Stimulated activated CD4-positive, alpha-beta T cell treated with anti-CD3 and anti-CD28 coated beads, Interleukin-2, amount 100 ng/mL, for 48 hours (primary cell): ENCODE data around the gene KLLN.
"Not testable (repeated sequence)": the region's sequence is repeated elsewhere in the genome, so short reads cannot be mapped to it uniquely, and the experiment has no call there.

Experiments
- DNase-seq, 2 donors: peaks; one replicate each; pipeline ENCODE4 v3.0.0-alpha.2; 2020

Gene KLLN, protein sequence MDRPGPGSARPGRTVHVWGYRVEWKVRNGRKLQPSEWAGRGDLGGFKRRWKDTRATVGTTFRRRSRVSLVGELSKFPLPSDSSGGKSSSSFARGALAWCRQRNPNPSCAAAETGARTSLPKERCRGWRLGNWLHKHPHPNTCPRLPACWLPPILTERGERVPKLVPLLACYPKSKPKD

GRCh38 chr10:87863053-87863943 is at the start of gene KLLN, which contains the start of gene PTEN:
Gene KLLN, minus strand, starts transcription at chr10:87863533. Its CDS starts 1,046 bp downstream, at chr10:87862487.
Gene PTEN, plus strand, starts transcription at chr10:87863625. Its CDS starts 845 bp downstream, at chr10:87864470.
- DNase-seq = peak; percentile 70 to 77

- DNase-seq = not testable (repeated sequence)
Measured at GRCh38 chr10:87903396-87903795, 40.1 kb upstream of the KLLN start.

DNA sequence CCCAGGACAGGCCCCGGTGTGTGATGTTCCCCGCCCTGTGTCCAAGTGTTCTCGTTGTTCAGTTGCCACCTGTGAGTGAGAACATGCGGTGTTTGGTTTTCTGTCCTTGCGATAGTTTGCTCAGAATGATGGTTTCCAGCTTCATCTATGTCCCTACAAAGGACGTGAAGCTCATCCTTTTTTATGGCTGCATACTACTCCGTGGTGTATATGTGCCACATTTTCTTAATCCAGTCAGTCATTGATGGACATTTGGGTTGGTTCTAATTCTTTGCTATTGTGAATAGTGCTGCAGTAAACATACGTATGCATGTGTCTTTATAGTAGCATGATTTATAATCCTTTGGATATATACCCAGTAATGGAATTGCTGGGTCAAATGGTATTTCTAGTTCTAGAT is 34.6 kb upstream of the KLLN start:
- not testable (repeated sequence) for DNase-seq

- DNase-seq = no peak
Measured at GRCh38 chr10:87896216-87896615, 32.9 kb upstream of the KLLN start.

DNA sequence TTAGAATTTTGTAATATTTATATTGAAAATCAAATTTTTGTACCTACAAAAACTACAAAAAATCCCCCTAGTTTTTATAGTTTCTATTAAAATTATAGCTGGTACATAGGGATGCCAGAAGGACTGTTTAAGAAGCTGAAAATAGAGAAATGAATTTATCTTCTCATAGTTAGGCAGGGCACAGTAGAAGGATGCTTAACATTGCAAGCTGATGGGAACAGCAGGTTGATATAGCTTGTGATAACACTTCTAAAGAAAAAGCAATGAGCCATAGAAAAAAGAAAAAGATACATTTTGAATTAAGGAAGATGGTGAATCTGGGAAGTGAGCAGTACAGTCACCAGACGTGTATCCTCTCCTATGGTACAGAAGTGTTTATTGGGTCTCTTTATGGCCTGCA is 32.1 kb upstream of the KLLN start:
- no peak for DNase-seq

- no peak for DNase-seq
Measured at GRCh38 chr10:87887548-87888289, 24.4 kb upstream of the KLLN start.

- no peak for DNase-seq
Measured at GRCh38 chr10:87887146-87887545, 23.8 kb upstream of the KLLN start.

DNA sequence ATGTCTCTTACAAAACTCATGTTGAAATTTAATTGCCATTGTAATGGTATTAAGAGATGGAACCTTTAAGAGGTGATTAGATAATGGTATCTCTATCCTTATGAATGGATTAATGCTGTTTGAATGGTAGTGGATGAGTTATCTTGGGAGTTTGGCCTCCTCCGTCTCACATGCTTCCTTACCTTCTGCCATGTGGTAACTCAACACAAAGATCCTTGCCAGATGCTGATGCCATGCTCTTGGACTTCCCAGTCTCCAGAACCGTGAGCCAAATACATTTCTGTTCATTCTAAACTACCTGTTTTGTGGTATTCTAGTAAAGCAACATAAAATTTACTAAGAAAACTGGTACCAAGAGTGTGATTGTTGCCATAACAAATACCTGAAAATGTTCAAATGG is 23.3 kb upstream of the KLLN start:
- no peak for DNase-seq

DNA sequence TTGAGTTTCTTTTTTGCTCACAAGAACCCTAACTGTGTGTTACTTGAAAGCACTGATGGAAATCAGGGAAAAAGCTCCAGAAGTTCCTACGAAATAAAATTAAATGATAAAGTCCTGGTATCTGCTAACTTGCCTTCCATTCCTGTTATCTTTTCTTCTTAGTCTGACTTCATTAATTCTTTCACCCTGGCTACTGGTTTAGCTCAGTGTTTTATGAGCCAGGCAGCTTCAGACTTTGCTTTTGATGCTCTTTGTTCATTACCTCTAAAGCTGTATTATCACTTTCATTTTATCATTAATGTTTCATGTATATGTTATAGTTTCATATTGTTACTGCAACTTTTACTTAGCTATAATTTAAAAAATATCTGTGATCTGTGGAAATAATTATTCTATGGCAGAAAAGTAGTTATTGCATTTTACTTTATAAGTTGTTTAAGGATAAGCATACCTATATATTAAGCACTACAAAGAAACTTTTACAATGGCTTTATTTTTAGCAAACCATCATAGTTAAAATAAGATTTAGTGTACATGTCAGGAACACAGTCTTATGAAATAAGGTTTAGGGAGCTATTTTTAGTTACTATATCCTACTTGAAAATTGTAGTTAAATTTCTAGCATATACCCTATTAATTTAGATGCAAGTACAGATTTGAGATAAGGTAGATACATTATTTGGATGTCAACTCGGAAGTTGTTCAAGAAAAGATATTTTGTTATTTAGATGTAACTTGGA is 19.4 kb upstream of the KLLN start:
- DNase-seq = no peak

- not testable (repeated sequence) for DNase-seq
Measured at GRCh38 chr10:87881373-87882059, 18.2 kb upstream of the KLLN start.

- no peak for DNase-seq
Measured at GRCh38 chr10:87880336-87880735, 17.0 kb upstream of the KLLN start.

GRCh38 chr10:87878664-87879459 is 15.5 kb upstream of the KLLN start:
- no peak for DNase-seq

- no peak for DNase-seq
Measured at GRCh38 chr10:87875929-87876571, 12.7 kb upstream of the KLLN start.

GRCh38 chr10:87873656-87874055 is 10.3 kb upstream of the KLLN start:
- no peak for DNase-seq

GRCh38 chr10:87872828-87873227 is 9.5 kb upstream of the KLLN start:
- DNase-seq = no peak

DNA sequence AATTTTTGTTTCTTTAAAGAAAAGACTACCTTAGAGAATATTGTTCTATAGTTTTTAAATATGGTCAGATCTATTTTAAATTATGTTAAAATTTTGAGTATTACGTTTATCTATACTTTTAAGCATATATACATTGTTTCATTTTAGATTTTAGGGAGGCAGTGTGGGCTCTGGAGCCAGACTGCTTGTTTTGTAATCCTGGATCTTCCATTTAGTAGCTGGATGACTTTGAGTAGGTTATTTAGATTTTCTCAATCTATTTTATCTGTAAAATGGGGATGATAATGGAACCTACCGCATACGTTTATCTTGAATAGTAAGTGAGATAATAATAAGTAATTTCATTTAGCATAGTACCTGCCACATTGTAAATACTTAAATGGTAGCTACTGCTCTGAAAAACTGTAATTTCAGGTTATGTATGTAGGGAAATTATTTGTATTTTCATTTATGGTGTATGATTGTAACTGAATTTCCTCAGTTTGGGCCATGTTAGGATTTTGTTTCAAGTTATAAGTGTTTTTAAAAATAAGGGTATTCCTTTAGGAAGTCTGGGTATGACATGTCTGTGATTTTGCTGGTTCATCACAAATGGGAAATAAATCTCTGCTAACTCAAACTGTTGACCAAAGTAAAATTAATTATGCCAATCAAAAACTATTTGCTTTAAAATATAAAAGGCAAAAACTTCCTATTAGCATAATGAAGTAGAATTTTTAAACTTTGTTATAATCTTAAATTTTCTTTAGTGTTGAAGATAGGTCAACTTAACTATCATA is 6.6 kb upstream of the KLLN start:
- DNase-seq = no peak

DNA sequence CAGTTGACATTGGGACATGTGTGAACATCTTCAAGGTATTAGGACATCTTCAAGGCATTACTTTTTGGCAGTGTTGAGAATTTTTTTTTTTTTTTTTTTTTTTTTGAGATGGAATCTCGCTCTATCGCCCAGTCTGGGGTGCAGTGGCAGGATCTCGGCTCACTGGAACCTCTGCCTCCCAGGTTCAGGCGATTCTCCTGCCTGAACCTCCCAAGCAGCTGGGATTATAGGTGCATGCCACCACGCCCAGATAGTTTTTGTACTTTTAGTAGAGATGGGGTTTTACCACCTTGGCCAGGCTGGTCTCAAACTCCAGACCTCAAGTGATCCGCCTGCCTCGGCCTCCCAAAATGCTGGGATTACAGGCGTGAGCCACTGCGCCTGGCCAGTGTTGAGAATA is 5.8 kb upstream of the KLLN start:
- not testable (repeated sequence) for DNase-seq

- no peak for DNase-seq
Measured at GRCh38 chr10:87868277-87868676, 4.9 kb upstream of the KLLN start.

DNA sequence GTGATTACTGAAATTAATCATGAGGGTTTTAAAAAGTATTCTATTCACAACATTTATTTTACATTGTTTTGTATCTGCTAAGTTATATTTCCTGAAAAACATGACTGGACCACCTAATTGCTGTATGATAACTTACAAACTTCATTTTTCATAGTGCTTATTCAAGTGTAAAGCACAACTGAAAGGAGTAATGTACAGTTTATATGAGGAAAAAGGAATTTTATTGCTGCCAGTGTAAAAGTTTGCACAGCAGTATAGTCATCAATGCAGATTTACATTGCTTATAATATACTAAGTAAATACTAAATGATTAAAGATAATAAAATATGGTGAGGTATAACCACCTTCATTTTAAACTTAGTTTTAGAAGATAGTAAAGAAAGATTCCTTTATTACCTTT is 4.1 kb upstream of the KLLN start:
- DNase-seq = no peak

GRCh38 chr10:87866412-87866974 is 3.2 kb upstream of the KLLN start:
- no peak for DNase-seq
